Mesenchymal stem cell (in vitro differentiated cells and primary cell): ENCODE data around the gene HOXD11.

ENCODE experiments used
- DNase-seq: peaks from one replicate; pipeline ENCODE4 v3.0.0-alpha.2; 2013
- H2AFZ ChIP-seq: one replicate; pipeline ENCODE4 v1.6.1; 2013; ENCODE audit warnings: low read depth, mild to moderate bottlenecking, control low read depth, inconsistent platforms, low read length, moderate library complexity
- H2AK5ac ChIP-seq: 2 replicates; pipeline ENCODE4 v1.6.1; 2013; ENCODE audit warnings: low read length, moderate library complexity, mild to moderate bottlenecking, inconsistent platforms; ENCODE audit not compliant: severe bottlenecking
- H2BK120ac ChIP-seq: one replicate; pipeline ENCODE4 v1.6.1; 2013; ENCODE audit warnings: low read depth, mild to moderate bottlenecking, inconsistent platforms, low read length, moderate library complexity
- H2BK12ac ChIP-seq, 2 experiments: one replicate each; pipeline ENCODE4 v1.6.1; 2013; ENCODE audit warnings: inconsistent platforms in 2 of 2, low read length in 2 of 2, mild to moderate bottlenecking in 2 of 2, moderate library complexity in 2 of 2, control low read depth in 1 of 2
- H2BK15ac ChIP-seq: one replicate; pipeline ENCODE4 v1.6.1; 2013; ENCODE audit warnings: mild to moderate bottlenecking, low read depth, inconsistent platforms; ENCODE audit not compliant: poor library complexity, severe bottlenecking
- H2BK5ac ChIP-seq: 2 replicates; pipeline ENCODE4 v1.6.1; 2013; ENCODE audit warnings: low read depth, mild to moderate bottlenecking, low read length, control low read depth, inconsistent platforms; ENCODE audit not compliant: poor library complexity, severe bottlenecking
- H3K14ac ChIP-seq, 2 experiments: one replicate each; pipeline ENCODE4 v1.6.1; 2013; ENCODE audit warnings: inconsistent platforms in 2 of 2, low read length in 2 of 2, control low read depth in 1 of 2, mild to moderate bottlenecking in 1 of 2, moderate library complexity in 1 of 2
- H3K18ac ChIP-seq, 2 experiments: one replicate each; pipeline ENCODE4 v1.6.1; 2013; ENCODE audit warnings: inconsistent platforms in 2 of 2, low read length in 2 of 2, control low read depth in 1 of 2, low read depth in 1 of 2, mild to moderate bottlenecking in 1 of 2
- H3K23ac ChIP-seq, 2 experiments: one replicate each; pipeline ENCODE4 v1.6.1; 2013; ENCODE audit warnings: inconsistent platforms in 2 of 2, low read length in 2 of 2, mild to moderate bottlenecking in 2 of 2, moderate library complexity in 2 of 2, control low read depth in 1 of 2
- H3K27ac ChIP-seq: 2 replicates; pipeline ENCODE4 v1.5.1; 2013; ENCODE audit warnings: mild to moderate bottlenecking, moderate library complexity, low read length, control low read depth, inconsistent platforms; ENCODE audit not compliant: poor library complexity, severe bottlenecking
- H3K27me3 ChIP-seq, 2 experiments: 2 replicates each; pipeline versions ENCODE4 v1.6.1 to v1.7.0; 2013; ENCODE audit warnings: low read length in 2 of 2, mild to moderate bottlenecking in 2 of 2, moderate library complexity in 2 of 2, control low read depth in 1 of 2, inconsistent platforms in 1 of 2; ENCODE audit not compliant: control insufficient read depth in 1 of 2, insufficient read depth in 1 of 2
- H3K36me3 ChIP-seq, 2 experiments: 2 replicates each; pipeline versions ENCODE4 v1.6.1 to v1.7.0; 2013; ENCODE audit warnings: low read length in 2 of 2, control low read depth in 1 of 2, inconsistent platforms in 1 of 2, low read depth in 1 of 2, mild to moderate bottlenecking in 1 of 2; ENCODE audit not compliant: insufficient read depth in 2 of 2, control insufficient read depth in 1 of 2
- H3K4ac ChIP-seq, 2 experiments: one replicate each; pipeline ENCODE4 v1.6.1; 2013; ENCODE audit warnings: inconsistent platforms in 2 of 2, low read length in 2 of 2, mild to moderate bottlenecking in 2 of 2, moderate library complexity in 2 of 2, control low read depth in 1 of 2, low read depth in 1 of 2
- H3K4me1 ChIP-seq: 2 replicates; pipeline ENCODE4 v1.6.1; 2013; ENCODE audit warnings: low read depth, low read length, control low read depth; ENCODE audit not compliant: control insufficient read depth, insufficient read depth
- H3K4me2 ChIP-seq: 2 replicates; pipeline ENCODE4 v1.6.1; 2013; ENCODE audit warnings: low read length, mild to moderate bottlenecking, inconsistent platforms; ENCODE audit not compliant: poor library complexity, severe bottlenecking
- H3K4me3 ChIP-seq, 2 experiments: 2 replicates each; pipeline versions ENCODE4 v1.5.1 to v1.7.0; 2013; ENCODE audit warnings: low read length in 2 of 2, mild to moderate bottlenecking in 2 of 2, control low read depth in 1 of 2, low read depth in 1 of 2; ENCODE audit not compliant: insufficient read depth in 1 of 2
- H3K79me1 ChIP-seq: replicated peaks from 2 replicates; pipeline ENCODE4 v1.6.1; 2013; ENCODE audit warnings: mild to moderate bottlenecking, control low read depth, low read length, inconsistent platforms; ENCODE audit not compliant: poor library complexity, severe bottlenecking
- H3K9ac ChIP-seq: 2 replicates; pipeline ENCODE4 v1.7.0; 2013; ENCODE audit warnings: mild to moderate bottlenecking, low read length, moderate library complexity
- H3K9me3 ChIP-seq: 2 replicates; pipeline ENCODE4 v1.7.0; 2013; ENCODE audit warnings: mild to moderate bottlenecking, low read length; ENCODE audit not compliant: control insufficient read depth
- H4K8ac ChIP-seq: one replicate; pipeline ENCODE4 v1.6.1; 2013; ENCODE audit warnings: inconsistent platforms, mild to moderate bottlenecking, low read length, moderate library complexity
- H4K91ac ChIP-seq: one replicate; pipeline ENCODE4 v1.6.1; 2013; ENCODE audit warnings: mild to moderate bottlenecking, low read length, inconsistent platforms
- whole genome bisulfite sequencing: methylation state at CpG from one replicate; pipeline ENCODE4 v1.1.7; 2013; ENCODE audit warnings: mixed read lengths; 5-methylcytosine and 5-hydroxymethylcytosine counted together

HOXD11 gene

DNA sequence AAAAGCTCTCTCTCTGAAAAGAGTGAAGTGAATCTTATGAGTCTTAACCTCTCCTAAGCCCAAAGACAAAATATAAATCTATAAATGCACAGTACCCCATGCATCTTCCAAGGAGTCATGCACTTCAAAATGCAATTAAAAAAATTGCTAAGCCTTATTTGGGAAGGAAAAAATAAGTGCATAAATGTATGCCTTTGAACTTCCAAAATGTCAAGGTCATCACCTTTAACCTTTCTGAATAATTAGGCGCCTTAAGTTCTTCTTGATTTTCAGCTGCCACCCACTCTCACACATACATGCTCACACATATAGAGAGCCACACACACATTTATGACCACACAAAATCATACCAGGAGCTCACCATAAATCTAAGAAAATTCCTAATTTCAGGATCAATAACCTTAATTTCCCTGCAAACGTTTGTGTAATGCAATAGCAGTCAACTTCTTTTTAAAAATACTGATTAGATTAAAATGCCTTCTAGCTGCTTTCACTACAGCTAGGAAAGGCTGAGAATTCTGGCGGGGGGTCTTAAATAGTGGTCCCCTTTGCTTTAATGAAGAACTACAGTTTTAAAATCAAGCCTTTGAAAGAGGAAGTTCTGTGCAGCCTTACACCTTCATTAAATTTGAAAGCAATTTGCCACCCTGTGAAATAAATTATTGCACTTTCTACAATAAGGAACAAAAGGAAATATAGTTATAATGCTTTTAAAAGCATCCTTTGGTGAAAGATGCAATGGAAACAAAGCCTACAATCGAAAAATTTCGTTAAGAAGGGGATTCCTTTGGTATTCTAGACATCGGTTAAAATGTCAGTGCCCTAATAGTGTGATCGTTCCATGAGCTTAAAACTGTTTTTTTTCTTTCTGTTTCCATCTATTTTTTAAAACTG is 3.6 kb downstream of the HOXD11 start:
- peak overlapping the region; percentile 33 for H3K4me2 ChIP-seq
- no peak overlapping the region for H4K8ac ChIP-seq
- no peaks in the 10 kb centered on the region for H3K79me1 ChIP-seq
- no peak overlapping the region for H3K18ac ChIP-seq
- H3K4me3 ChIP-seq, result peak overlapping the region in 1 of 2 experiments; percentile 13
- no peak overlapping the region for H4K91ac ChIP-seq
- WGBS, result 51% methylated on average over 5 of the region's 7 CpGs
- H3K27me3 ChIP-seq, result peaks cover 90 to 92% of the 10 kb centered on the region in 2 experiments
- H3K27ac ChIP-seq, result no peak overlapping the region
- no peak overlapping the region for H2AK5ac ChIP-seq
- H2BK12ac ChIP-seq, result no peak overlapping the region
- peaks cover 16% of the 10 kb centered on the region for H3K4me1 ChIP-seq
- H3K14ac ChIP-seq, result no peak overlapping the region
- H2BK15ac ChIP-seq, result no peak overlapping the region
- H3K9ac ChIP-seq, result no peak overlapping the region
- no peak overlapping the region for H2BK5ac ChIP-seq
- H3K23ac ChIP-seq, result no peak overlapping the region
- no peaks in the 10 kb centered on the region for H3K9me3 ChIP-seq
- H2BK120ac ChIP-seq, result no peak overlapping the region
- no peak overlapping the region for H2AFZ ChIP-seq
- no peaks in the 10 kb centered on the region for H3K36me3 ChIP-seq
- no peak for DNase-seq
- H3K4ac ChIP-seq, result no peak overlapping the region

DNA sequence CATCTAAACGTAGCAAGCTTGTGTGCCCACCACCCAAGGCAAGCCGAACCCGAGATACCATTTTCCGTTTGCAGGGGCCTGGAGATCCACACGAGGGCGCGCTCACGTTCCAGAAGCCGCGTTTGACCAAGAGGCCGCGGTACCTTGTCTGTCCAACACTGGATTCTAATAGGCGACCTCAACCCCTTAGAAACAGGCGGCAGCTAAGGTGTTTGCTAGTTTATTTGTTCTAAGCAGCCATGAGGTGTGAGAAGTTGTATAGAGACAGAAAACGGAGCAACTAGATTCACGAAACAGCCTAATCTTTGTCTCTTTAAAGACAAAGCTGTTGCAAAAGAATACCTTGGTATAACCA is 4.2 kb downstream of the HOXD11 start:
- no peaks in the 10 kb centered on the region for H3K79me1 ChIP-seq

DNA sequence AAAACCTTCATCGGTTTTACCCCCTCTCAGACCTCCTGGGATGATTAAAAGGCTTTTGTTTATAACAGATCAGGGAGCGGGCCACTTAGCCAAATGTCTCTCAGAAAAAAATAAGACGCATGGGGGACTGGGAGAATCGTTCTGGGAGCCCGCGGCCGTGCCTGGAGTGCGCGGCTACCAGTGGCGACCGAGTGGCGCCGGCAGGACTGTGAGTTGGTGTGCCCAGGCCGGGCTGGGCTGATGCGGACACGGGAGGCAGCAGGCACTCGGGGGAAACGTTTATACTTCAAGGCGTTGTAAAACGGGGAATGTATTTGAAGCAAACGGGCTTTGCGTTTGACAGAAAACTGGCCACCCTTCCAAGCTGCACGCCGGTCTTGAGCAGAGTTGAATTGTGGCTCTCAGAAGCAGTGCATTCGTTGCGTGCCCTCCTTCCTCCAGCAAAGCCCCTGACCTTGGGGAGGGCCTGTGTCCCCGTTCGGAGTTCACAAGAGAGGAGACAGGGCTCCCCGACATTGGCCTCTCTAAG is 4.8 kb downstream of the HOXD11 start:
- Histone ChIP-seq H2AK5ac (no peak overlapping the region), H3K4me1 (peaks cover 18% of the 10 kb centered on the region), H3K23ac (no peak overlapping the region), H4K91ac (no peak overlapping the region), H2AFZ (no peak overlapping the region), H3K9me3 (no peaks in the 10 kb centered on the region), H3K4me3 (no peak overlapping the region), H2BK12ac (no peak overlapping the region), H3K4me2 (no peak overlapping the region), H4K8ac (no peak overlapping the region), H3K27ac (no peak overlapping the region), H3K9ac (no peak overlapping the region), H2BK5ac (no peak overlapping the region), H3K79me1 (no peaks in the 10 kb centered on the region), H3K36me3 (no peaks in the 10 kb centered on the region), H2BK120ac (no peak overlapping the region), H3K18ac (no peak overlapping the region), H3K4ac (no peak overlapping the region), H3K14ac (no peak overlapping the region), H2BK15ac (no peak overlapping the region), H3K27me3 (peaks cover 90 to 94% of the 10 kb centered on the region in 2 experiments)
- no peak for DNase-seq
- WGBS, result 2% methylated on average over 28 of the region's 29 CpGs

More for the DNA sequence above, 4.2 kb downstream of the HOXD11 start:
- Histone ChIP-seq H4K8ac (no peak overlapping the region), H3K4ac (no peak overlapping the region), H2AK5ac (no peak overlapping the region), H2BK12ac (no peak overlapping the region), H3K4me1 (peaks cover 21% of the 10 kb centered on the region), H2BK120ac (no peak overlapping the region), H3K23ac (no peak overlapping the region), H3K18ac (no peak overlapping the region), H4K91ac (no peak overlapping the region), H2BK5ac (no peak overlapping the region), H3K14ac (no peak overlapping the region), H3K9me3 (no peaks in the 10 kb centered on the region), H3K4me3 (peak overlapping the region in 1 of 2 experiments; percentile 13), H3K36me3 (no peaks in the 10 kb centered on the region), H3K4me2 (peak overlapping the region; percentile 33), H3K27me3 (peaks cover 90 to 92% of the 10 kb centered on the region in 2 experiments), H3K9ac (no peak overlapping the region), H2BK15ac (no peak overlapping the region), H3K27ac (no peak overlapping the region), H2AFZ (no peak overlapping the region)
- DNase-seq, result no peak
- under 1% methylated on average over 16 of the region's 16 CpGs for WGBS

DNA sequence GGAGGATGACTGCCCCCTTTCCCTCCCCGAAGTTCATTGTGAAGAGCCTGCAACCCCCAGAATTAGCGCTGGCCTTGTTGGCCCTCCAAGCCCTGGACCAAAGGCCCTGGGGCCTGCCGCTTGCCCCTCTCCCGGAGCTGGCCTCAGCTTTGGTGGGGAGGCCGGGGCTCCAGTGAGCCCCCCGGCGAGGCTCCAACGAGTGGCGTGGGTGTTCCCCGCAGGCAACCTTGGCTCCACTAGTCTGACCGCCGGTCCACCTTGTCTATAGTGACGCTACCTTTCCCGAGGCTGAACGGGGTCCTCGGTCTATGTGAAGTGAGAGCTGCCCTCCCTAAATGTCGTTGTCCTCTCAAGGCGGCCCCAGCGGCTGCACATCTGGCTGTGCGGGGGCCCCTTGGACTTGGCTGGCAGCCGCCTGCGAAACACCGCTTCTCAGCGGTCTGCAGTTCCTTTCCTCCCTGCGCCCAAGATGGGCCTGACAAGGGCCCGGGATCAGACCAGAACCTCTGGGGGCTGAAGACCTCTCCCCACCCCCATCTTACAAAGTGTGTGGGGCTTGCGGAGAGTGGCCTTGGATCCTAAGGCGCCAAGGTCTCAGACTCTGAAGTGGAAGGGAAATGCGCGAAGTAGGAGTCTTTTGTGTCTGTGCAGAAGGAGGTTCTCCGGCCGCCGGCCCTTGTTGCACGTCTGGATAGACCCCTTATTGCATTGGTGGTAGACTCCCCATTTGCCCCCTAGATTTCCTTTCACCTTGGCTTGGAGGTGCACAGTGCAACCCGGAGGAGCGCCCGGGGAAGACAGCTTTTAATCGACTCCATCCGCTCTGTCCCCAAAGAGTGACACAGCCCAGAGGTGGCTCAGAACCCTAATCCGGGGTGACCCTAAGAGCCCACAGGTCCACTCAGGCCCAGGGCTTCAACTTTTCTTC is 5.6 kb downstream of the HOXD11 start:
- H2BK15ac ChIP-seq, result no peak overlapping the region
- no peak overlapping the region for H3K27ac ChIP-seq
- no peak overlapping the region for H2BK120ac ChIP-seq
- no peak overlapping the region for H4K91ac ChIP-seq
- no peak overlapping the region for H2BK12ac ChIP-seq
- H3K9me3 ChIP-seq, result no peaks in the 10 kb centered on the region
- H3K18ac ChIP-seq, result no peak overlapping the region
- H2AK5ac ChIP-seq, result no peak overlapping the region
- no peaks in the 10 kb centered on the region for H3K79me1 ChIP-seq
- H3K14ac ChIP-seq, result no peak overlapping the region
- no peak overlapping the region for H3K4me2 ChIP-seq
- no peak overlapping the region for H3K9ac ChIP-seq
- H3K4me3 ChIP-seq, result no peak overlapping the region
- H2AFZ ChIP-seq, result no peak overlapping the region
- peaks cover 93 to 96% of the 10 kb centered on the region in 2 experiments for H3K27me3 ChIP-seq
- 7% methylated on average over 33 of the region's 40 CpGs for WGBS
- peaks cover 12% of the 10 kb centered on the region for H3K4me1 ChIP-seq
- no peak overlapping the region for H4K8ac ChIP-seq
- DNase-seq, result no peak
- no peaks in the 10 kb centered on the region for H3K36me3 ChIP-seq
- no peak overlapping the region for H3K23ac ChIP-seq
- H2BK5ac ChIP-seq, result no peak overlapping the region
- no peak overlapping the region for H3K4ac ChIP-seq
